Keratinocyte (primary cell): ENCODE results near the gene CSGALNACT2. TPM values are rescaled to one million over a fixed set of nuclear protein-coding genes. Genes with fewer than 3 reads are reported as not detected.
A peak's percentile ranks its signal among the peaks of the same experiment; 100 is the strongest.

ENCODE experiments used
- DNase-seq: peaks from one replicate; pipeline ENCODE4 v3.0.0-alpha.2; 2011; ENCODE audit warnings: low read depth, missing footprints, low spot score
- FAIRE-seq: peaks from 2 replicates; lab custom pipeline; 2011; peaks lifted over from hg19 to GRCh38; lab: Jason Lieb, UNC
- H2AFZ ChIP-seq: 2 replicates; pipeline ENCODE4 v1.6.0; 2012; ENCODE audit warnings: low read length, control low read depth, inconsistent platforms; ENCODE audit not compliant: control insufficient read depth
- H3K27ac ChIP-seq: 2 replicates; pipeline ENCODE4 v1.5.1; 2011; ENCODE audit warnings: low read length; ENCODE audit not compliant: control insufficient read depth, insufficient read depth
- H3K27me3 ChIP-seq: 3 replicates; pipeline ENCODE4 v1.6.0; 2011; ENCODE audit warnings: low read length; ENCODE audit not compliant: control insufficient read depth, insufficient read depth; ENCODE audit errors: extremely low read depth
- H3K36me3 ChIP-seq, 2 experiments: 2 replicates in 1 of 2; 3 replicates in 1 of 2; pipeline ENCODE4 v1.5.1; 2011; ENCODE audit warnings: low read length in 2 of 2, mild to moderate bottlenecking in 1 of 2; ENCODE audit not compliant: control insufficient read depth in 2 of 2, insufficient read depth in 2 of 2; ENCODE audit errors: extremely low read depth in 1 of 2
- H3K4me1 ChIP-seq: 3 replicates; pipeline ENCODE4 v1.5.1; 2011; ENCODE audit warnings: low read length; ENCODE audit not compliant: control insufficient read depth, insufficient read depth; ENCODE audit errors: extremely low read depth
- H3K4me2 ChIP-seq: 3 replicates; pipeline ENCODE4 v1.6.0; 2011; ENCODE audit warnings: low read depth, low read length; ENCODE audit not compliant: control insufficient read depth, insufficient read depth; ENCODE audit errors: extremely low read depth
- H3K4me3 ChIP-seq, 3 experiments: fragments of 200-600 bp in 1 of 3; sonication (generic) in 1 of 3; 2 replicates in 2 of 3; 3 replicates in 1 of 3; pipeline ENCODE4 v1.5.1; 2011 to 2016; ENCODE audit warnings: low read length in 3 of 3, mild to moderate bottlenecking in 3 of 3, control low read depth in 2 of 3, inconsistent platforms in 1 of 3, low read depth in 1 of 3, mixed read lengths in 1 of 3, mixed run types in 1 of 3, moderate library complexity in 1 of 3; ENCODE audit not compliant: control insufficient read depth in 2 of 3, insufficient read depth in 2 of 3; ENCODE audit errors: extremely low read depth in 1 of 3
- H3K79me2 ChIP-seq: 2 replicates; pipeline ENCODE4 v1.6.0; 2012; ENCODE audit warnings: low read length; ENCODE audit not compliant: control insufficient read depth, insufficient read depth
- H3K9ac ChIP-seq: 3 replicates; pipeline ENCODE4 v1.6.0; 2011; ENCODE audit warnings: low read length; ENCODE audit not compliant: control insufficient read depth, insufficient read depth; ENCODE audit errors: extremely low read depth
- H3K9me1 ChIP-seq: 3 replicates; pipeline ENCODE4 v1.6.0; 2011; ENCODE audit warnings: low read length; ENCODE audit not compliant: control insufficient read depth, insufficient read depth; ENCODE audit errors: extremely low read depth
- H3K9me3 ChIP-seq: 2 replicates; pipeline ENCODE4 v1.5.1; 2012; ENCODE audit warnings: low read depth, low read length; ENCODE audit not compliant: control insufficient read depth
- H4K20me1 ChIP-seq: 3 replicates; pipeline ENCODE4 v1.6.0; 2011; ENCODE audit warnings: low read length; ENCODE audit not compliant: control insufficient read depth, insufficient read depth; ENCODE audit errors: extremely low read depth
- EZH2 ChIP-seq: IDR thresholded peaks from one replicate; pipeline ENCODE4 v1.6.1; 2012; ENCODE audit warnings: inconsistent platforms, mild to moderate bottlenecking, low read length, moderate library complexity
- dilution Hi-C: fragments of 300-500 bp; cut with MboI; formaldehyde crosslinking; loops from one replicate; pipeline ENCODE4 v1.7.0; 2020; ENCODE audit warnings: low sequenced_read_pairs; ENCODE audit not compliant: extremely low pct_ligation_motif_present
- polyA plus RNA-seq, 5 experiments: library from polyadenylated mRNA; depleted of rRNA in 3 of 5; stranded (reverse) in 3 of 5; stranded (forward) in 1 of 5; unstranded in 1 of 5; fragments of >200 nt; gene quantifications; 1 replicate in 1 of 5; 2 replicates in 3 of 5; 3 replicates in 1 of 5; pipeline versions ENCODE4 v1.2.1 to v1.2.3, GENCODE V29; 2011 to 2012; ENCODE audit warnings: missing spikeins in 2 of 5, low read depth in 1 of 5, low replicate concordance in 1 of 5
- TF ChIP-seq, protein P1 (sequence below), 3 experiments: IDR thresholded peaks in 1 of 3; conservative IDR thresholded peaks in 1 of 3; optimal IDR thresholded peaks in 1 of 3; 2 replicates in 2 of 3; 3 replicates in 1 of 3; pipeline versions ENCODE3 to v1.5.1; 2011; ENCODE audit warnings: low read length in 3 of 3, mild to moderate bottlenecking in 3 of 3, moderate library complexity in 2 of 3, control low read depth in 1 of 3, inconsistent platforms in 1 of 3; ENCODE audit not compliant: insufficient read depth in 2 of 3; ENCODE audit errors: extremely low read depth in 1 of 3

Gene CSGALNACT2
- polyA plus RNA-seq, 1 donor (not counting 4 experiments of a cell fraction or from before 2014, with no cell fraction given) = 19.7 TPM

DNA sequence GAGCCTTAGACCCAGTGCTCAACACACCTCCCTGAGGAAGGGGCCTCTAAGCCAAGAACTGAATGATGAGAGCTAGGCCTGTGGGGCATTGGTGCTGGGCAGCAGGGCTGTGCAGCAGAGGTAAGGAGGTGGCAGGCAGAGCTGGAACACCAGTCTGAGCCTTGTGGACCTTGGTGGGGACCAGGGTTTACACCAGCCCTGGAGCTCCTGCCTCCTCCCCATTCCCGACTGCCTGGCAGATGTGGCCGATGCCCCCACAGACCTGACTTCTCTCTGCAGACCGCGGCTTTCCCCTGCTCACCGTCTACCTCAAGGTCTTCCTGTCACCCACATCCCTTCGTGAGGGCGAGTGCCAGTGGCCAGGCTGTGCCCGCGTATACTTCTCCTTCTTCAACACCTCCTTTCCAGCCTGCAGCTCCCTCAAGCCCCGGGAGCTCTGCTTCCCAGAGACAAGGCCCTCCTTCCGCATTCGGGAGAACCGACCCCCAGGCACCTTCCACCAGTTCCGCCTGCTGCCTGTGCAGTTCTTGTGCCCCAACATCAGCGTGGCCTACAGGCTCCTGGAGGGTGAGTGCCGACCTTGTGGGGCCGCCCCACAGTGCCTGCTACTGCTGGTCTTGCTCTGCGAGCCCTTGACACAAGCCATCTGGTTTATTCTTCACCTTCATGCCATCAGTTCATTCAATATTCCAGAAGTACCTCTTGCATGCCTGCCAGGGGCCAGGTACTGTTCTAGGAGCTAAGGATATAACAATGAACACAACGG, 36.0 kb upstream of the CSGALNACT2 start:
- no peak overlapping the region for H3K4me2 ChIP-seq
- no peak overlapping the region for H3K27ac ChIP-seq
- H3K4me1 ChIP-seq = peaks cover 3% of the 10 kb centered on the region
- DNase-seq = no peak
- TF ChIP-seq EZH2 = no peak
- TF ChIP-seq, protein P1, sequence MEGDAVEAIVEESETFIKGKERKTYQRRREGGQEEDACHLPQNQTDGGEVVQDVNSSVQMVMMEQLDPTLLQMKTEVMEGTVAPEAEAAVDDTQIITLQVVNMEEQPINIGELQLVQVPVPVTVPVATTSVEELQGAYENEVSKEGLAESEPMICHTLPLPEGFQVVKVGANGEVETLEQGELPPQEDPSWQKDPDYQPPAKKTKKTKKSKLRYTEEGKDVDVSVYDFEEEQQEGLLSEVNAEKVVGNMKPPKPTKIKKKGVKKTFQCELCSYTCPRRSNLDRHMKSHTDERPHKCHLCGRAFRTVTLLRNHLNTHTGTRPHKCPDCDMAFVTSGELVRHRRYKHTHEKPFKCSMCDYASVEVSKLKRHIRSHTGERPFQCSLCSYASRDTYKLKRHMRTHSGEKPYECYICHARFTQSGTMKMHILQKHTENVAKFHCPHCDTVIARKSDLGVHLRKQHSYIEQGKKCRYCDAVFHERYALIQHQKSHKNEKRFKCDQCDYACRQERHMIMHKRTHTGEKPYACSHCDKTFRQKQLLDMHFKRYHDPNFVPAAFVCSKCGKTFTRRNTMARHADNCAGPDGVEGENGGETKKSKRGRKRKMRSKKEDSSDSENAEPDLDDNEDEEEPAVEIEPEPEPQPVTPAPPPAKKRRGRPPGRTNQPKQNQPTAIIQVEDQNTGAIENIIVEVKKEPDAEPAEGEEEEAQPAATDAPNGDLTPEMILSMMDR (optimal IDR thresholded peaks at IDR 0.05 in 1 of 3, IDR thresholded peaks at IDR 0.05 in 1 of 3, conservative IDR thresholded peaks at IDR 0.05 in 1 of 3; ENCODE audit: extremely low read depth in 1 of 3, insufficient read depth in 2 of 3, low read length in 3 of 3) = no peak
- no peaks in the 10 kb centered on the region for H4K20me1 ChIP-seq
- no peak for FAIRE-seq
- H3K79me2 ChIP-seq = no peaks in the 10 kb centered on the region
- H3K9me3 ChIP-seq = no peaks in the 10 kb centered on the region
- peaks cover 13% of the 10 kb centered on the region for H3K27me3 ChIP-seq
- dilution Hi-C loops = no loop called here
- H2AFZ ChIP-seq = no peak overlapping the region
- H3K36me3 ChIP-seq = no peaks in the 10 kb centered on the region
- no peak overlapping the region for H3K4me3 ChIP-seq
- no peaks in the 10 kb centered on the region for H3K9me1 ChIP-seq
- no peak overlapping the region for H3K9ac ChIP-seq

- Histone ChIP-seq H3K9ac (peak overlapping the region; percentile 18), H3K4me3 (peak overlapping the region; percentile 37 to 66 (median 61)), H4K20me1 (no peaks in the 10 kb centered on the region), H3K4me2 (peak overlapping the region; percentile 89), H3K9me1 (no peaks in the 10 kb centered on the region), H3K4me1 (peaks cover 14% of the 10 kb centered on the region), H2AFZ (peak overlapping the region; percentile 93), H3K27me3 (peaks cover 13% of the 10 kb centered on the region), H3K36me3 (no peaks in the 10 kb centered on the region), H3K79me2 (no peaks in the 10 kb centered on the region), H3K9me3 (no peaks in the 10 kb centered on the region), H3K27ac (no peak overlapping the region)
- TF ChIP-seq, protein P1 (optimal IDR thresholded peaks at IDR 0.05 in 1 of 3, IDR thresholded peaks at IDR 0.05 in 1 of 3, conservative IDR thresholded peaks at IDR 0.05 in 1 of 3; ENCODE audit: extremely low read depth in 1 of 3, insufficient read depth in 2 of 3, low read length in 3 of 3) = peak; percentile 85 to 98 (median 96)
- no peak for TF ChIP-seq EZH2
- no peak for FAIRE-seq
- dilution Hi-C loops = no loop called here
- no peak for DNase-seq
Observed at GRCh38 chr10:43105102-43105955, 32.9 kb upstream of the CSGALNACT2 start.
